Smooth muscle cell (in vitro differentiated cells): ENCODE measurements around the gene RCAN2. TPM values are rescaled to one million over a fixed set of nuclear protein-coding genes. Genes with fewer than 3 reads are reported as not detected.
A peak's percentile ranks its signal among the peaks of the same experiment; 100 is the strongest.

ENCODE experiments used
- DNase-seq: peaks from one replicate; lab custom pipeline; 2025; ENCODE audit not compliant: unreplicated experiment; lab: John Stamatoyannopoulos, UW
- H2AFZ ChIP-seq: fragments of 200-600 bp; sonication (generic); 2 replicates; pipeline ENCODE4 v1.6.0; 2016; ENCODE audit warnings: antibody characterized with exemption, low read depth, mild to moderate bottlenecking
- H3F3A ChIP-seq: fragments of 200-600 bp; sonication (generic); 2 replicates; pipeline ENCODE4 v1.6.0; 2017; ENCODE audit warnings: antibody characterized with exemption, low read depth
- H3K27ac ChIP-seq: fragments of 200-600 bp; sonication (generic); 2 replicates; pipeline ENCODE4 v1.5.1; 2016; ENCODE audit warnings: low read depth, mild to moderate bottlenecking
- H3K27me3 ChIP-seq: fragments of 200-600 bp; sonication (generic); 2 replicates; pipeline ENCODE4 v1.6.1; 2016; ENCODE audit warnings: low read depth, mild to moderate bottlenecking
- H3K36me3 ChIP-seq: fragments of 200-600 bp; sonication (generic); 2 replicates; pipeline ENCODE4 v1.5.1; 2016; ENCODE audit warnings: low read depth
- H3K4me1 ChIP-seq: fragments of 200-600 bp; sonication (generic); 2 replicates; pipeline ENCODE4 v1.5.1; 2016; ENCODE audit warnings: low read depth
- H3K4me2 ChIP-seq: fragments of 200-600 bp; sonication (generic); 2 replicates; pipeline ENCODE4 v1.6.0; 2016; ENCODE audit warnings: mild to moderate bottlenecking
- H3K4me3 ChIP-seq: fragments of 200-600 bp; sonication (generic); 2 replicates; pipeline ENCODE4 v1.5.1; 2016; ENCODE audit warnings: mild to moderate bottlenecking
- H3K79me2 ChIP-seq: fragments of 200-600 bp; sonication (generic); 2 replicates; pipeline ENCODE4 v1.6.0; 2016; ENCODE audit warnings: low read depth, mild to moderate bottlenecking
- H3K9ac ChIP-seq: fragments of 200-600 bp; sonication (generic); 2 replicates; pipeline ENCODE4 v1.6.0; 2016; ENCODE audit warnings: low read depth
- H3K9me3 ChIP-seq: fragments of 200-600 bp; sonication (generic); replicated peaks from 2 replicates; pipeline ENCODE4 v1.5.1; 2016; ENCODE audit warnings: low read depth
- H4K20me1 ChIP-seq: fragments of 200-600 bp; sonication (generic); 2 replicates; pipeline ENCODE4 v1.6.0; 2016; ENCODE audit warnings: low read depth
- WGBS: methylation state at CpG from one replicate; pipeline ENCODE4 v1.1.7; 2016; ENCODE audit warnings: low lambda C conversion rate; 5-methylcytosine and 5-hydroxymethylcytosine counted together
- polyA plus RNA-seq: library from polyadenylated mRNA; unstranded; fragments of >200 nt; fragmentation: Nextera tagmentation; extraction: Ambion mirVana; gene quantifications from 2 replicates; pipeline ENCODE4 v1.2.1, GENCODE V29; 2016
- total RNA-seq: library from RNA; depleted of rRNA; stranded (reverse); fragments of >200 nt; gene quantifications from 2 replicates; pipeline ENCODE4 v1.2.3, GENCODE V29; 2014
- TF ChIP-seq, protein P1 (sequence below): fragments of 200-600 bp; sonication (generic); IDR thresholded peaks from 2 replicates; pipeline ENCODE4 v1.5.1; 2017; ENCODE audit warnings: borderline replicate concordance, mild to moderate bottlenecking, antibody characterized with exemption; ENCODE audit not compliant: insufficient read depth, poor library complexity, severe bottlenecking

Gene RCAN2
- total and polyA plus RNA-seq, 2 experiments from 2014 or later = 2.5 to 2.7 TPM

DNA sequence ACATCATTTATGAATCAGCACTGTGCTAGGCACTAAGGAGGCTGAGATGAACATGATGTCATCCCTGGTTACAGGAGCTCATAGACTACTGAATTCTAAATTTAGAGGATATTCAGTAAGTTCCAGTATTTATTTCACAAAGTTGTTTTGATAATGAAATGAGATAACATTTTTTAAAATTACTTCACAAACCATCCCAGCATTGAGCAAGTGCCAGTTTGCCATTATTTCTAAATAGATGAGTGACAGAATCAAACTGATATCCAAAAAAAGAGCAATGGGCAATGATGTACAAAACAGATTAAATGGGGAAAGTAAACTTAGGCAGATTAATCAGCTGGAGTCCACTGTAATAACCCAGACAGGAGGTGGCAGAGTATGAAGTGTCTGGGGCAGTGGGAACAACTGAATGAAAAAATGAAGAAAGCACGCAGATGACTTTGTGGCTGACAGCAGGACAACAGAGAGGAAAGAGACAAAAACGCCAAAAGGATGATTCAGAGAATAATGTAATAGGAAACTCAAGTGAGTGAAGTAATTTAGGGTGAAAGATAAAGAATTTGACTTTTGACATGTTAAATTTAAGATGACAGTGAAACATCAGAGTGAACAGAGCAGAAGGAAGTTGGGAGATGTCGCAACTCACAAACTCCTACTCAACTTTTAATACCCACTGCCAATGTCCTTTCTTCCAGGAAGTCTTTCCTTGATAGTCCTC lies 70.2 kb downstream of the RCAN2 start:
- Histone ChIP-seq H3K4me2 (no peak overlapping the region), H3K27ac (no peak overlapping the region), H3K4me1 (no peaks in the 10 kb centered on the region), H3K9me3 (no peaks in the 10 kb centered on the region), H3K4me3 (no peak overlapping the region), H3K9ac (no peak overlapping the region), H2AFZ (no peak overlapping the region), H3K79me2 (no peaks in the 10 kb centered on the region), H3K27me3 (no peaks in the 10 kb centered on the region), H4K20me1 (no peaks in the 10 kb centered on the region), H3F3A (no peaks in the 10 kb centered on the region), H3K36me3 (no peaks in the 10 kb centered on the region)
- TF ChIP-seq, protein P1, sequence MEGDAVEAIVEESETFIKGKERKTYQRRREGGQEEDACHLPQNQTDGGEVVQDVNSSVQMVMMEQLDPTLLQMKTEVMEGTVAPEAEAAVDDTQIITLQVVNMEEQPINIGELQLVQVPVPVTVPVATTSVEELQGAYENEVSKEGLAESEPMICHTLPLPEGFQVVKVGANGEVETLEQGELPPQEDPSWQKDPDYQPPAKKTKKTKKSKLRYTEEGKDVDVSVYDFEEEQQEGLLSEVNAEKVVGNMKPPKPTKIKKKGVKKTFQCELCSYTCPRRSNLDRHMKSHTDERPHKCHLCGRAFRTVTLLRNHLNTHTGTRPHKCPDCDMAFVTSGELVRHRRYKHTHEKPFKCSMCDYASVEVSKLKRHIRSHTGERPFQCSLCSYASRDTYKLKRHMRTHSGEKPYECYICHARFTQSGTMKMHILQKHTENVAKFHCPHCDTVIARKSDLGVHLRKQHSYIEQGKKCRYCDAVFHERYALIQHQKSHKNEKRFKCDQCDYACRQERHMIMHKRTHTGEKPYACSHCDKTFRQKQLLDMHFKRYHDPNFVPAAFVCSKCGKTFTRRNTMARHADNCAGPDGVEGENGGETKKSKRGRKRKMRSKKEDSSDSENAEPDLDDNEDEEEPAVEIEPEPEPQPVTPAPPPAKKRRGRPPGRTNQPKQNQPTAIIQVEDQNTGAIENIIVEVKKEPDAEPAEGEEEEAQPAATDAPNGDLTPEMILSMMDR = no peak
- no peak for DNase-seq
- WGBS = 78% methylated on average over 3 of the region's 3 CpGs

DNA sequence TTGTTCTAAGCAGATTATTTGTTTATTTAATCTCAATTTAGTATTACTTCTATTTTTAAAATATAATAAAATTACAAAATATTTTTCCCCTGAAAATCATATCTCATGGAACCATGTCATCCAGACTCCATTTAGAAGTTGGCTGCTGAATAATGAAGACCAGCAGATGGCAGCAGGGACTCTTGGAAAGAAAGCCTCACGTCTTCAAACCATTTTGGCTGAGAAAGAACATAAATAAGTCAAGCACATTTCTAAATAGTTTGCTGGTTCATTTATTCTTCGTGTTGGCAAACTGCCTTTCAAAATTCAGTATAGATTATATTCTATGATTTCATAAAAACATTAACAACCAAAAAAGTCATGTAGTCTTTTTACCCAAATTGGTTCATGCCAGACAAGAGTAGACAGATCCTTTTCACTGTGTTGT lies 71.7 kb downstream of the RCAN2 start:
- 7% methylated on average over 2 of the region's 2 CpGs for WGBS
- no peaks in the 10 kb centered on the region for H3K4me1 ChIP-seq
- no peaks in the 10 kb centered on the region for H3K36me3 ChIP-seq

DNA sequence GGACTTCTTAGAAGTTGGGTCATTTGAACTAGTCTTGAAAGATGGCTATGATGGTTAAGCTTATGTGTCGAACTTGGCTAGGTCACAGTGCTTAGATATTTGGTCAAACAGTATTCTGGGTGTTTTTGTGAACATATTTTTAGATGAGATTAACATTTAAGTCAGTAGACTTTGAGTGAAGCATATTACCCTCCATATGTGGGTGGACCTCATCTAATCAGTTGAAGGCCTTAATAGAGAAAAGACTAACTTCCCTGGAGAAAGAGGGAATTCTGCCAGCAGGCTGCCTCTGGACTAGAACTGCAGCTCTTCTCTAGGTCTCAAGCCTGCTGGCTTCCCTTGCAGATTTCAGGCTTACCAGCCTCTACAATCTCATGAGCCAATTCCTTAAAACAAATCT lies 76.9 kb downstream of the RCAN2 start:
- H3K36me3 ChIP-seq = no peaks in the 10 kb centered on the region
- no peak overlapping the region for H3K4me2 ChIP-seq
- H4K20me1 ChIP-seq = no peaks in the 10 kb centered on the region
- no peak for DNase-seq
- H3K79me2 ChIP-seq = no peaks in the 10 kb centered on the region
- no peak overlapping the region for H3K9ac ChIP-seq
- no peaks in the 10 kb centered on the region for H3F3A ChIP-seq
- TF ChIP-seq, protein P1 = no peak
- WGBS = 84% methylated on average over 1 of the region's 1 CpG
- no peaks in the 10 kb centered on the region for H3K4me1 ChIP-seq
- no peak overlapping the region for H3K4me3 ChIP-seq
- H2AFZ ChIP-seq = no peak overlapping the region
- no peaks in the 10 kb centered on the region for H3K27me3 ChIP-seq
- H3K9me3 ChIP-seq = no peaks in the 10 kb centered on the region
- H3K27ac ChIP-seq = no peak overlapping the region

More for the DNA sequence above, 71.7 kb downstream of the RCAN2 start:
- Histone ChIP-seq H3K79me2 (no peaks in the 10 kb centered on the region), H3K9ac (no peak overlapping the region), H3K4me3 (no peak overlapping the region), H3K27ac (no peak overlapping the region), H2AFZ (no peak overlapping the region), H3K4me2 (no peak overlapping the region), H3K27me3 (no peaks in the 10 kb centered on the region), H3F3A (no peaks in the 10 kb centered on the region), H4K20me1 (no peaks in the 10 kb centered on the region), H3K9me3 (no peaks in the 10 kb centered on the region)
- DNase-seq = no peak
- TF ChIP-seq, protein P1 = peak; percentile 86

DNA sequence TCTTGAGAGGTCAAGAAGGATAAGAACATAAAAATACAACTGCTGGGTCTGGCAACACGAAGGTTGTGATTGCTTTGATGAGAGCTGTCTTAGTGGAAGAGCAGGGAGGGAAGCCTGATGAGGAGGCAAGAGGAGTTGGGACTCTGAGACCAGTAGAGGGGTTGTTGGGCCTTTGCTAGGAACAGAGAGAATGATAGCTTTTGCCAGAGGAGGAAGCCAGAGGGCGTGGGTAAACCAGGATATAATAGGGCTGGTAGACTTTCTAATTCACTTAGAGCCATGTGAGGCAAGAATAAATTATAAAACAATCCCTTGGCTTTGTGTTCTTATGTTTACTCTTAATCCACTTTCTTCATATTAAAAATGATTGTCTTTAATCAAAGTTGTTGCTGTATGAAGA lies 78.6 kb downstream of the RCAN2 start:
- Histone ChIP-seq H3K27me3 (no peaks in the 10 kb centered on the region), H3K9ac (no peak overlapping the region), H4K20me1 (no peaks in the 10 kb centered on the region), H3K36me3 (no peaks in the 10 kb centered on the region), H3K4me3 (no peak overlapping the region), H3K79me2 (no peaks in the 10 kb centered on the region), H3K4me2 (no peak overlapping the region), H3F3A (no peaks in the 10 kb centered on the region), H2AFZ (no peak overlapping the region), H3K27ac (no peak overlapping the region), H3K4me1 (no peaks in the 10 kb centered on the region), H3K9me3 (no peaks in the 10 kb centered on the region)
- 59% methylated on average over 2 of the region's 2 CpGs for WGBS
- no peak for DNase-seq
- TF ChIP-seq, protein P1 = no peak
